Osteoblast (primary cell): ENCODE measurements around the gene ADARB2. TPM values are rescaled to one million over a fixed set of nuclear protein-coding genes. Genes with fewer than 3 reads are reported as not detected.
"Not testable (repeated sequence)": the region's sequence is repeated elsewhere in the genome, so short reads cannot be mapped to it uniquely, and the experiment has no call there.

Experiments used
- DNase-seq: peaks from one replicate; pipeline ENCODE4 v3.0.0; 2011; ENCODE audit warnings: low spot score, mixed read lengths; ENCODE audit not compliant: insufficient read length; ENCODE audit errors: missing footprints
- H2AFZ ChIP-seq: 2 replicates; pipeline ENCODE4 v1.6.0; 2011; ENCODE audit warnings: mild to moderate bottlenecking, low read length
- H3K27ac ChIP-seq: 2 replicates; pipeline ENCODE4 v1.5.1; 2011; ENCODE audit warnings: mild to moderate bottlenecking, low read depth, low read length, moderate library complexity
- H3K27me3 ChIP-seq: 2 replicates; pipeline ENCODE4 v1.6.0; 2012; ENCODE audit warnings: mild to moderate bottlenecking, control low read depth, inconsistent platforms, low read length, moderate library complexity; ENCODE audit not compliant: insufficient read depth
- H3K36me3 ChIP-seq: 2 replicates; pipeline ENCODE4 v1.5.1; 2011; ENCODE audit warnings: mild to moderate bottlenecking, low read length, control low read depth, moderate library complexity; ENCODE audit not compliant: insufficient read depth
- H3K4me1 ChIP-seq: 2 replicates; pipeline ENCODE4 v1.5.1; 2011; ENCODE audit warnings: mild to moderate bottlenecking, low read length, control low read depth, moderate library complexity; ENCODE audit not compliant: insufficient read depth
- H3K4me2 ChIP-seq: 2 replicates; pipeline ENCODE4 v1.6.0; 2011; ENCODE audit warnings: mild to moderate bottlenecking, low read length; ENCODE audit not compliant: insufficient read depth
- H3K4me3 ChIP-seq: fragments of 200-600 bp; sonication (generic); 3 replicates; pipeline ENCODE4 v1.5.1; 2012; ENCODE audit warnings: mild to moderate bottlenecking, low read length, inconsistent platforms; ENCODE audit not compliant: insufficient read depth
- H3K79me2 ChIP-seq: 2 replicates; pipeline ENCODE4 v1.6.0; 2012; ENCODE audit warnings: mild to moderate bottlenecking, low read length, control low read depth, inconsistent platforms; ENCODE audit not compliant: insufficient read depth
- H3K9me3 ChIP-seq: 2 replicates; pipeline ENCODE4 v1.5.1; 2011; ENCODE audit warnings: low read depth, low read length, control low read depth
- H4K20me1 ChIP-seq: 2 replicates; pipeline ENCODE4 v1.6.0; 2012; ENCODE audit warnings: mild to moderate bottlenecking, low read length, control low read depth; ENCODE audit not compliant: insufficient read depth
- CTCF ChIP-seq: IDR thresholded peaks from 2 replicates; pipeline ENCODE4 v1.5.1; 2011; ENCODE audit warnings: mild to moderate bottlenecking, low read depth, low read length, moderate library complexity; ENCODE audit errors: extremely low read depth
- total RNA-seq: library from RNA; depleted of rRNA; stranded (reverse); fragments of >200 nt; gene quantifications from 2 replicates; pipeline ENCODE4 v1.2.3, GENCODE V29; 2012

The ADARB2 gene
- total RNA-seq, 1 donor = not detected

DNA sequence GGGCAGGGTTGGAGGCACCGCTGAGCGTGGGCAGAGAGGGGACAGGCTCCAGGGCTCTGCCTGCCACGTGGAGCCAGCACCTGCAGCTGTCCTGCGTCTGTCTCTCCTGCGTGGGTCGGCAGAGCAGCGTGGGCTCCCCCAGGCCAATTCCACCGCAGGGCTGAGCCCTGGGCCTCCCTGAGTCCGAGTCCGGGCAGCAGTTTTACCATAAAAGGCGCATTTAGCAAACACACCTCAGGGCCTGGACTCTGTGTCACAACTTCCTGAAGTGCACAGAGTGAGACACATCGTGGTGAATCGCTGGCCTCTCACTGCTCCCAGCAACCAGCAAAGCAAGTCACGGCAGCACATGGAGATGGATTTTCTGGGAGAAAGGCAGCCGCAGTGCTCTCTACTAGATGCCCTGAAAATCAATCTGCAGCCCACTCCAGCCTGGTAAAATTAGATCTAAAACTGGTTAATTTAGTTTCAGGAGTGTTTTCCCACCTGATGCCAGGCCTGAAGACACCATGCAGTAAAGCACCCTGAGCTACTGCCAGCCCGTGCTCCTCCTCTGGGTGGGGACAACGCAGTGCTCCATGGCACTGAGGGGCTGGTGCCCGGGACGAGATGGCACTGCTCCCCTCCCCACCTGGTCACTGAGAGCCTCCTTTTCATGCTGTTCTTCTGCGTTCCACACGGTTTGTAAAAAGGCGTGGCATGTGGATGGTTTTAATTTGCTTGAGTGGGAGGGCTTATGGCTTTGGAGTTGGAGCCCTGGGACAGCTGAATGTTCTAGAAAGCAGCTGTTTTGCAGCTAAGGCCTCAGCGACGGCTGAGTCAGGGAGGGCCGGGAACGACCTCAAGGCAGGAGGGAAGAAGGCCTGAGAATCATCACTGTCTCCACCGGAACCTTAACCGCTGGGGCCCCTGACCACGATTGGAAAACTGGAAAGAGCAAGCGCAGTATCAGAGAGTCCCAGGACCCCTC lies 336.9 kb downstream of the ADARB2 start:
- DNase-seq = no peak
- no peaks in the 10 kb centered on the region for H3K4me1 ChIP-seq
- TF ChIP-seq CTCF = no peak
- no peaks in the 10 kb centered on the region for H3K9me3 ChIP-seq
- no peaks in the 10 kb centered on the region for H3K79me2 ChIP-seq
- H3K4me2 ChIP-seq = no peak overlapping the region
- H3K27ac ChIP-seq = no peak overlapping the region
- H3K36me3 ChIP-seq = no peaks in the 10 kb centered on the region
- H3K4me3 ChIP-seq = no peak overlapping the region
- H3K27me3 ChIP-seq = no peaks in the 10 kb centered on the region
- H2AFZ ChIP-seq = no peak overlapping the region
- H4K20me1 ChIP-seq = no peaks in the 10 kb centered on the region

DNA sequence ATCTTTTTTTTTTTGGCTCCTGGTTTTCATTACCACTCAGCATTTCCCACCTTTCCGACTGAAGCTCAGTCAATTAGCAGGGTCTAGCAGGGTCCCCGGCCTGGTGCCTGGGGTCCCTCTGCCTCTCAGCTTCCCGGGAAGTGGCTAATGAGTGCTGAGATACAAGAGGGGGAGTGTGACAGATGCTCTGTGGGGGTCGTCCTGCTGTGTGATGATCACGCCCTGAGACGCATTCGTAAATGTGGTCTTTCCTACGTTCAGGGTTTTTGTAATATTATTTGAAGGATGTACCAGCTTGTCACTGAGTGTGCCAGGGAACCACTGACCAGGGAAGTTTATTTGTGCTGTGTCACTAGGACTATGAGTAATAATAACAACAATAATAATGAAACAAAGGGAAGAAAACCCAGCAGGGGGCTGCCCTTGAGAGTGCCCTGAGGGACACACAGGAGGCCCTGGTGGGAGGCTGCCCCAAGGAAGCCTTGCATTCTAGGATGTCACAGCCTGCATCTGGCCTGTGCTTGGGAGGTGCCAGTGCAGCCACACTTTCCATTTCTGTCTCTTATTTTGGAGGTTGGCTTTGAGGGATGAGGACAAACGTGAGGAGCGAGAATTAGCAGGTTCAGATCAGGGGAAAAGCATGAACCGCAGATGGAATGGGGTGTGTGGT lies 337.8 kb downstream of the ADARB2 start:
- H3K4me3 ChIP-seq = no peak overlapping the region
- no peak for TF ChIP-seq CTCF
- no peak for DNase-seq
- H3K9me3 ChIP-seq = no peaks in the 10 kb centered on the region
- H3K36me3 ChIP-seq = no peaks in the 10 kb centered on the region
- H4K20me1 ChIP-seq = no peaks in the 10 kb centered on the region
- H3K27me3 ChIP-seq = no peaks in the 10 kb centered on the region
- H2AFZ ChIP-seq = no peak overlapping the region
- no peak overlapping the region for H3K27ac ChIP-seq
- H3K4me1 ChIP-seq = no peaks in the 10 kb centered on the region
- no peaks in the 10 kb centered on the region for H3K79me2 ChIP-seq
- H3K4me2 ChIP-seq = no peak overlapping the region

DNA sequence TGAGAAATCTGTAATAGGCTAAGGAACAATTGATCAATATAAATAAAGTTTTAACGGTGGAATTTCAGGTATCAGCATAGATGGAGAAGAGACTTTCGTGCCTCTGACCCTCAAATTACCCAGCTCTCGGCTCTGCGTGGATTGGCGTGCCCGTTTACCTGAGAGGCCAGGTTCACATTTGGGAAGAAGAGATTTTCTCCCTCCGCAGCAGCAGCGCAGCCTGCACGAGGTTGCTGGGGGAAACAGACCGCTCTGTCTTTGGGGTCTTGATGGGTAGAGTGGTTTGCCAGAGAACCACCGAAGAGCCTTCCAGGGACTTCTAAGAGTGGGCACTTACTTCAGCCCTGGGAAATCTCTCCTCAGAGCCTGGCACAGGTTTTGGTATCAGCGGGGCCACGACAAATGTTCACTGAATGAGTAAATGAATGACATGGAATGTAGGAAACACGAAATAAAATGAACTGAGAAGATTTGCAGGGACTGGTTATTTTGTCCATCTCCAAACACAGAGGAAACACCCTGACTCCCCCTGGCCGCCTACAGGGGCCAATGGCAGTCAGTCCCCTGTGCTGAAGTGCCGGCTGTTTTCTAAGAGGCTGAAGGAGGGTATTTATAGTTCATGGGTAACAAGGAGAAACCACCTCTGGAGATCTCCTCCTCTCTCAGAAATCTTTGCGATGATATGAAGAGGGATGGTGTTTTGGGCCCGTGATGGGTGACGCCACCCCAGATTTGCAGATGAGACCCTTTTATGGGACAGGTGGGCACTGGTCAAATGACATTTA lies 338.5 kb downstream of the ADARB2 start:
- Histone ChIP-seq H3K4me1 (no peaks in the 10 kb centered on the region), H3K27me3 (no peaks in the 10 kb centered on the region), H3K9me3 (no peaks in the 10 kb centered on the region), H3K4me3 (no peak overlapping the region), H3K4me2 (no peak overlapping the region), H4K20me1 (no peaks in the 10 kb centered on the region), H3K79me2 (no peaks in the 10 kb centered on the region), H3K27ac (no peak overlapping the region), H2AFZ (no peak overlapping the region), H3K36me3 (no peaks in the 10 kb centered on the region)
- no peak for TF ChIP-seq CTCF
- no peak for DNase-seq

- not testable (repeated sequence) for H3K79me2 ChIP-seq, H3K4me1 ChIP-seq, H3K36me3 ChIP-seq, DNase-seq, H3K27ac ChIP-seq, H3K4me2 ChIP-seq, H3K4me3 ChIP-seq, H4K20me1 ChIP-seq, H2AFZ ChIP-seq, H3K27me3 ChIP-seq, H3K9me3 ChIP-seq
These were observed 339.2 kb downstream of the ADARB2 start for GRCh38 chr10:1398116-1398515.
